HG03469 (cell line): ENCODE results near the gene GRK6.

Experiments
- ATAC-seq: cut with Tn5 transposase; IDR thresholded peaks from one replicate; pipeline ENCODE4 v1.9.1; 2021; ENCODE audit warnings: mild to moderate bottlenecking, moderate library complexity, moderate number of reproducible peaks; ENCODE audit not compliant: unreplicated experiment

Gene GRK6

GRCh38 chr5:177452688-177453638 is 26.5 kb downstream of the GRK6 start:
- ATAC-seq: no peak

GRCh38 chr5:177453852-177454396 is 27.4 kb downstream of the GRK6 start:
- no peak for ATAC-seq

GRCh38 chr5:177454397-177455035 is 28.0 kb downstream of the GRK6 start:
- peak; percentile 26 for ATAC-seq

- ATAC-seq: peak; percentile 31
These were observed 28.7 kb downstream of the GRK6 start for GRCh38 chr5:177455036-177455660.

- no peak for ATAC-seq
These were observed 29.4 kb downstream of the GRK6 start for GRCh38 chr5:177455661-177456590.

- ATAC-seq: no peak
These were observed 30.1 kb downstream of the GRK6 start for GRCh38 chr5:177456591-177456964.

GRCh38 chr5:177456976-177457851 is 30.7 kb downstream of the GRK6 start:
- peak; percentile 24 for ATAC-seq

- no peak for ATAC-seq
These were observed 31.6 kb downstream of the GRK6 start for GRCh38 chr5:177457852-177458681.

- ATAC-seq: no peak
These were observed 32.5 kb downstream of the GRK6 start for GRCh38 chr5:177458912-177459350.

GRCh38 chr5:177459357-177459756 is 32.9 kb downstream of the GRK6 start:
- no peak for ATAC-seq

GRCh38 chr5:177459819-177460628 is 33.5 kb downstream of the GRK6 start:
- ATAC-seq: no peak

GRCh38 chr5:177462021-177462670 is 35.7 kb downstream of the GRK6 start:
- ATAC-seq: no peak

- no peak for ATAC-seq
These were observed 38.6 kb downstream of the GRK6 start for GRCh38 chr5:177465044-177465443.

GRCh38 chr5:177466861-177467260 is 40.4 kb downstream of the GRK6 start:
- ATAC-seq: no peak

- ATAC-seq: no peak
These were observed 41.0 kb downstream of the GRK6 start for GRCh38 chr5:177467436-177467835.

GRCh38 chr5:177468329-177468684 is 41.8 kb downstream of the GRK6 start:
- ATAC-seq: no peak
